Activated CD8-positive, alpha-beta T cell treated with anti-CD3 and anti-CD28 coated beads, Interleukin-2, amount 10 ng/mL, durations not matched to agents 7 days and 5 days (primary cell): ENCODE measurements around the gene PDGFC. TPM values are rescaled to one million over a fixed set of nuclear protein-coding genes. Genes with fewer than 3 reads are reported as not detected.

Experiments used
- ATAC-seq: fragments of 150-1000 bp; cut with Tn5 transposase; one replicate; pipeline ENCODE4 v1.10.0; 2021; ENCODE audit warnings: moderate library complexity
- CTCF ChIA-PET: fragments of 350-600 bp; sonication (Branson Sonifier 250); formaldehyde crosslinking; loops from one replicate; lab custom pipeline; 2021; ENCODE audit warnings: antibody characterized with exemption; lab: Charles Lee
- POLR2A ChIA-PET: fragments of 350-600 bp; sonication (Branson Sonifier 250); formaldehyde crosslinking; loops from one replicate; lab custom pipeline; 2021; ENCODE audit warnings: antibody characterized with exemption; lab: Charles Lee
- DNase-seq: peaks from one replicate; pipeline ENCODE4 v3.0.0-alpha.2; 2020
- H3K27ac Mint-ChIP-seq: one replicate; pipeline ENCODE4 v1.8.0; 2021; ENCODE audit warnings: mild to moderate bottlenecking, mixed read lengths
- H3K27me3 Mint-ChIP-seq: one replicate; pipeline ENCODE4 v1.8.0; 2021; ENCODE audit warnings: low read depth, mixed read lengths
- H3K36me3 Mint-ChIP-seq: one replicate; pipeline ENCODE4 v1.8.0; 2021; ENCODE audit warnings: low read depth, mixed read lengths
- H3K4me1 Mint-ChIP-seq: one replicate; pipeline ENCODE4 v1.8.0; 2021; ENCODE audit warnings: low read depth, mixed read lengths
- H3K4me3 Mint-ChIP-seq: one replicate; pipeline ENCODE4 v1.8.0; 2021; ENCODE audit warnings: mild to moderate bottlenecking, mixed read lengths
- H3K9me3 Mint-ChIP-seq: one replicate; pipeline ENCODE4 v1.8.0; 2022; ENCODE audit warnings: mixed read lengths; ENCODE audit not compliant: insufficient read depth
- total RNA-seq, 2 experiments: library from RNA; stranded (reverse); gene quantifications; one replicate each; pipeline ENCODE4 v1.2.3, GENCODE V29; 2021

Gene PDGFC
- total RNA-seq, 2 experiments from 2014 or later, result not detected

DNA sequence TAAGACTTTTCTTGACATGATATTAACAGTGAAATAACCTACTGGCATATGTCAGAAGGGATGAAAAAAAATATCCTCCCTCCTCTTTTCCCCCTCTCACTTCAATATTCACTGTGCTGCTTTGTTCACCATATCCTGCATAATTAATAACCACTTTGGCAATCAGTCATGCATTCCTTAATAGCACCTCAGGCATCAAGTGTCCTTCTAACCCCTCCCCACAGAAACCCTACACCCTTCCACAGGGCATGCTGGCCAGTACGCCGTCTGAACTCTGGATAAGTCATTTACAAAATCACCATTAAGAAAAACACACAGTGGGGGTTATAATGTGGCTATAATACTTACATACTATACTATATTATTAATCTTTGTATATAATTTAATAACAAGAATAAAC is 165.9 kb downstream of the PDGFC start:
- Mint-ChIP-seq H3K27me3 (no peaks in the 10 kb centered on the region), H3K36me3 (no peaks in the 10 kb centered on the region), H3K4me1 (no peaks in the 10 kb centered on the region), H3K9me3 (no peaks in the 10 kb centered on the region), H3K4me3 (no peak overlapping the region), H3K27ac (no peak overlapping the region)
- CTCF ChIA-PET, result no interaction called here
- DNase-seq, result no peak
- POLR2A ChIA-PET, result no interaction called here
- no peak for ATAC-seq

DNA sequence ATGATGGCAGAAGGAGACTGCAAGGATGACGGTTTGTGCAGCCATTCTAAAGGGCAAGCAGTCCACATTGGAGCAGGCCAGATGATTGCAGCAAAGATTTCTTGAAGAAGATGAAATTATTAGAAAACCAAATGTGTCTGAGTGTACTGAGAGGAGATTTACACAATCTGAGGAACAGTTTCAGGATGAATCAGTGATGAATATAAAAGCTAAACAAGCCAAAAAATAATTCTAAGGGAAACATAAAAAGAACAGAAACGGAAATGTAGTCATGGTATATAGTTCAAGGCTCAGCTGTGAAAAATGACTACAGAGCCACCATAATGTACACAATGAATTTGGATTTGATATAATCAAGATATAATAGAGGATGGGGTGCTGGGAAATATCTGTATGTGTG is 168.5 kb downstream of the PDGFC start:
- no peak overlapping the region for H3K4me3 Mint-ChIP-seq
- POLR2A ChIA-PET, result no interaction called here
- H3K27ac Mint-ChIP-seq, result no peak overlapping the region
- ATAC-seq (no peak), DNase-seq (no peak)
- no peaks in the 10 kb centered on the region for H3K9me3 Mint-ChIP-seq
- no peaks in the 10 kb centered on the region for H3K36me3 Mint-ChIP-seq
- H3K27me3 Mint-ChIP-seq, result no peaks in the 10 kb centered on the region
- no peaks in the 10 kb centered on the region for H3K4me1 Mint-ChIP-seq
- CTCF ChIA-PET, result no interaction called here

DNA sequence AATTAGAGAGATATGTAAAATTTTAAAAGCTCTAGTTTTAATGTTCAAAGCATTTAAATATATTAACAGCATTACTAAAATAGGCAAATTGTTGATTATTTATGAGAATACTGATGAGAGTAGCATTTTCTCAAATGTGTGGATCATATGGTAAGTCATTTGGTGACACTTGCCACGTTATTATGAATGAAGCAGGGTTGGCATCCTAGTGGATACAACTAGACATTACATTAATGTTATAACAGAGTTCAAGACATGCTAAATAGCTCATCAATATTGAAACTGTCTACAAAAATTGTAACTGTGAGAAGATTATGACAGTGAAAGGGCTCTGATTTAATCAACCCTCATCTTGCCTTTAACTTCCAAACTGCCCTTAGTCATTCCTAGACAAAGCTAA is 171.1 kb downstream of the PDGFC start:
- DNase-seq (no peak), ATAC-seq (no peak)
- Mint-ChIP-seq H3K9me3 (no peaks in the 10 kb centered on the region), H3K27ac (no peak overlapping the region), H3K27me3 (no peaks in the 10 kb centered on the region), H3K4me3 (no peak overlapping the region), H3K36me3 (no peaks in the 10 kb centered on the region), H3K4me1 (no peaks in the 10 kb centered on the region)
- ChIA-PET POLR2A (no interaction called here), CTCF (no interaction called here)

DNA sequence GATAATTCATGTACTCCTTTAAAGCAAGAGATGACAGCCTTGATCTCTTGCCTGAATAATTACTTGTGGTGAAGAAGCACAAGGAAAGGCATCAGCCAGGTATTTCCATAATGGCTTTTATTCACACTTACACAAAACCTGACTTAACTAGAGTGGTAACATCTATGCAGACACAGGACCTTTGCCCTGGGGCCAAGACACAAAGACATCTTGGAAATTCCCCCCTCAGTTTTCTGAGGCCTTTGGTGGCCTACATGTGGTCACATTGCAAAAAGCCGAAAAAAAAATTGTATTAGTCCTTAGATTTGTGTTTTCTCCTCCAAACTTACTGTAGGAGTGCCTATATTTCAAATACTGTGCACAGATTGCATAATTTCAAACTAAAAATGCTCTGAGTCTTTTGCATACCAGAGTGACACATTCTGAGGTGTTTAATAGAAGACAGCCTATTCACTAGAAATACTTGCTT is 172.4 kb downstream of the PDGFC start:
- no peak for ATAC-seq
- no peak overlapping the region for H3K4me3 Mint-ChIP-seq
- H3K4me1 Mint-ChIP-seq, result no peaks in the 10 kb centered on the region
- H3K9me3 Mint-ChIP-seq, result no peaks in the 10 kb centered on the region
- no peak overlapping the region for H3K27ac Mint-ChIP-seq
- ChIA-PET CTCF (no interaction called here), POLR2A (no interaction called here)
- DNase-seq, result no peak
- H3K36me3 Mint-ChIP-seq, result no peaks in the 10 kb centered on the region
- no peaks in the 10 kb centered on the region for H3K27me3 Mint-ChIP-seq

DNA sequence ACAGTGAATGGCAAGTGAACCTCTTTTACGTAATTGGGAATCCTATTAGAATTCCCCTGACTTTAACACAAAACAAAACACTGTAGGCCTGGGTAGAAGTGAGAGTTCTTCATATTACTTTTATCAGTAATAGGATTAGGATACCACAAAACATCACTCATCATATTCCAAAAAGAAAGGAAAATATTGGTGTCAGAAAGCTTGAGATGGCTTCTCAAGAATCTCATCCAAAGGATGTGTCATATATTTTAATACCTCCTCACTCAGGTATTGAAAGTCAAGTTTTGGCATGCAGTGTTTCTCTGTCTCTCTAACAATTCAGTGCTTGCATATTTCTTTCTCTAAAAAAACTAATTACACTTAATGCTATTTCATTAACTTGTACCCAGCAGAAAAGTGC is 173.2 kb downstream of the PDGFC start:
- H3K27me3 Mint-ChIP-seq, result no peaks in the 10 kb centered on the region
- no peaks in the 10 kb centered on the region for H3K36me3 Mint-ChIP-seq
- CTCF ChIA-PET, result no interaction called here
- ATAC-seq, result no peak
- no peaks in the 10 kb centered on the region for H3K4me1 Mint-ChIP-seq
- H3K27ac Mint-ChIP-seq, result no peak overlapping the region
- H3K9me3 Mint-ChIP-seq, result no peaks in the 10 kb centered on the region
- DNase-seq, result no peak
- POLR2A ChIA-PET, result no interaction called here
- H3K4me3 Mint-ChIP-seq, result no peak overlapping the region

- no peak overlapping the region for H3K4me3 Mint-ChIP-seq
- POLR2A ChIA-PET, result no interaction called here
- no peaks in the 10 kb centered on the region for H3K27me3 Mint-ChIP-seq
- no peak overlapping the region for H3K27ac Mint-ChIP-seq
- CTCF ChIA-PET, result no interaction called here
- no peaks in the 10 kb centered on the region for H3K4me1 Mint-ChIP-seq
- no peak for ATAC-seq
- H3K36me3 Mint-ChIP-seq, result no peaks in the 10 kb centered on the region
- H3K9me3 Mint-ChIP-seq, result no peaks in the 10 kb centered on the region
- no peak for DNase-seq
Measured at GRCh38 chr4:156797206-156797605, 174.4 kb downstream of the PDGFC start.

GRCh38 chr4:156795727-156796126 is 175.9 kb downstream of the PDGFC start:
- H3K27ac Mint-ChIP-seq, result no peak overlapping the region
- ATAC-seq (no peak), DNase-seq (no peak)
- no peaks in the 10 kb centered on the region for H3K27me3 Mint-ChIP-seq
- no peak overlapping the region for H3K4me3 Mint-ChIP-seq
- ChIA-PET CTCF (no interaction called here), POLR2A (no interaction called here)
- no peaks in the 10 kb centered on the region for H3K36me3 Mint-ChIP-seq
- no peaks in the 10 kb centered on the region for H3K9me3 Mint-ChIP-seq
- H3K4me1 Mint-ChIP-seq, result no peaks in the 10 kb centered on the region

DNA sequence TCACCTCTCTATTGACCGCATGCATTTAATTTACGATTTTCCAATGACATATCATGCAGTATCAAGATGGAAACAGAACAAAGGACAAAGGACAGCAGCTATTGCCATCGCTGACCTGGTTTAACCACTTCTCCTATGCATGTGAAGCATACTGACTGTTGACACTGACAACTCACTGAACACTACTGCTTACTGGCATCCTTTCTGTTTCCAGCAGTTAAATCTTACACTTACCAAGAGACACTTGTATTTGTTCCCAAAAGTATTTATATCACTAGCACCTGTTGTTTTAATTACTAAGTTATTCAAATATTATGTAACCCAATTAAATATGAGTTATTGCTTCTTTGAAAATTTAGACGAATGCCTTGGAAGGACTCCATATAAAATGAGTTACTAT is 176.7 kb downstream of the PDGFC start:
- ATAC-seq (no peak), DNase-seq (no peak)
- Mint-ChIP-seq H3K36me3 (no peaks in the 10 kb centered on the region), H3K4me3 (no peak overlapping the region), H3K27ac (no peak overlapping the region), H3K4me1 (no peaks in the 10 kb centered on the region), H3K27me3 (no peaks in the 10 kb centered on the region), H3K9me3 (no peaks in the 10 kb centered on the region)
- ChIA-PET CTCF (no interaction called here), POLR2A (no interaction called here)

DNA sequence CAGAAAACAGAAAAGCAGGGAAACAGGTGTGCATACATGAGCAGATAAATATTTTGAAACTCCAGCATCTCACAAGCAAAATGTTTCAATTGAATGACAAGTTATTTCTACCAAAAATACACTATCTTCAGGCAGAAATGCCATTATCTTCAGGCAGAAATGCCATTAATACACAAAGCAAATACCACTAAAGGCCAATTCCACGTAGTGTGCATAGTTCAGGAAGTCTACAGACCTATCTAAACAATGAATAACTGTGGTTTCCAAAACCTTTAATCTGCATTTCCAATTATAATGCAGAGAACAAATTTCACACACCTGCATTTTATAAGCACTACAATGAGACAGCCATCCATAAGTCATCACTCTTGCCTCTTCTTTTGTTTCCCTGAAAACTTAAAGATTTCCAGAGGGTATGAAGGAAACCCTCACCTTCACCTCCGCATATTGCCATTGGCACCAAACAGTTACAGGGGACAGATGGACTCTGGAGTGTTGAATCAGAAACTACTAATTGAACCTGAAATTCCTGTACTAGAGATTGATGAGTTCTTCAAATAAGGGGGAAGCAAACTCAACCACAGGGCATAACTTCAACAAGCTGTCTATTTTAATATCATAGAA is 179.0 kb downstream of the PDGFC start:
- no peak overlapping the region for H3K27ac Mint-ChIP-seq
- no peak overlapping the region for H3K4me3 Mint-ChIP-seq
- H3K36me3 Mint-ChIP-seq, result no peaks in the 10 kb centered on the region
- H3K4me1 Mint-ChIP-seq, result no peaks in the 10 kb centered on the region
- no peaks in the 10 kb centered on the region for H3K27me3 Mint-ChIP-seq
- ChIA-PET CTCF (no interaction called here), POLR2A (no interaction called here)
- no peaks in the 10 kb centered on the region for H3K9me3 Mint-ChIP-seq
- DNase-seq, result no peak
- no peak for ATAC-seq

GRCh38 chr4:156790866-156791265 is 180.7 kb downstream of the PDGFC start:
- no peaks in the 10 kb centered on the region for H3K36me3 Mint-ChIP-seq
- ChIA-PET POLR2A (no interaction called here), CTCF (no interaction called here)
- H3K27me3 Mint-ChIP-seq, result no peaks in the 10 kb centered on the region
- no peaks in the 10 kb centered on the region for H3K9me3 Mint-ChIP-seq
- H3K27ac Mint-ChIP-seq, result no peak overlapping the region
- H3K4me1 Mint-ChIP-seq, result no peaks in the 10 kb centered on the region
- no peak overlapping the region for H3K4me3 Mint-ChIP-seq
- DNase-seq (no peak), ATAC-seq (no peak)

DNA sequence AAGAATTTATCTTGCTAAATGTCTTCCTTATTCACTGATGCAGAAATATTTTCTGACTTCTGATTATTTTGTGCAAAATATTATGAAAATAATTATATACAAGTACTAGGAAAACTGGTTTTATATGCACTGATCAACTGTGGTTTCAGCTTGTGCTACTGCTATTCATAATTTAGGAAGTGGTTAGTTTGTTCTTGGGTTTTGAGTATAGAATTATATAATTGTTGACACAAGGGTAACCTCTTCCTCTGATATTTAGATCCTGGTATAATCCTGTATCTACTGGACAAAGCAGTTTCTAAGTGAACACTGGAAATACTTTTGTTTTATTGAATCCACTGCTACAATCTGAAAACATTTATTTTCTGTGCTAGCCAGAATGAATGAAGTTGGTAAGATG is 182.8 kb downstream of the PDGFC start:
- DNase-seq (no peak), ATAC-seq (no peak)
- H3K9me3 Mint-ChIP-seq, result no peaks in the 10 kb centered on the region
- no peak overlapping the region for H3K4me3 Mint-ChIP-seq
- H3K4me1 Mint-ChIP-seq, result no peaks in the 10 kb centered on the region
- CTCF ChIA-PET, result no interaction called here
- H3K27ac Mint-ChIP-seq, result no peak overlapping the region
- no peaks in the 10 kb centered on the region for H3K36me3 Mint-ChIP-seq
- POLR2A ChIA-PET, result no interaction called here
- no peaks in the 10 kb centered on the region for H3K27me3 Mint-ChIP-seq

- no peaks in the 10 kb centered on the region for H3K27me3 Mint-ChIP-seq
- no peaks in the 10 kb centered on the region for H3K9me3 Mint-ChIP-seq
- no peak overlapping the region for H3K4me3 Mint-ChIP-seq
- DNase-seq, result no peak
- POLR2A ChIA-PET, result no interaction called here
- no peak overlapping the region for H3K27ac Mint-ChIP-seq
- no peaks in the 10 kb centered on the region for H3K36me3 Mint-ChIP-seq
- ATAC-seq, result no peak
- CTCF ChIA-PET, result no interaction called here
- no peaks in the 10 kb centered on the region for H3K4me1 Mint-ChIP-seq
Measured at GRCh38 chr4:156786713-156787112, 184.9 kb downstream of the PDGFC start.

DNA sequence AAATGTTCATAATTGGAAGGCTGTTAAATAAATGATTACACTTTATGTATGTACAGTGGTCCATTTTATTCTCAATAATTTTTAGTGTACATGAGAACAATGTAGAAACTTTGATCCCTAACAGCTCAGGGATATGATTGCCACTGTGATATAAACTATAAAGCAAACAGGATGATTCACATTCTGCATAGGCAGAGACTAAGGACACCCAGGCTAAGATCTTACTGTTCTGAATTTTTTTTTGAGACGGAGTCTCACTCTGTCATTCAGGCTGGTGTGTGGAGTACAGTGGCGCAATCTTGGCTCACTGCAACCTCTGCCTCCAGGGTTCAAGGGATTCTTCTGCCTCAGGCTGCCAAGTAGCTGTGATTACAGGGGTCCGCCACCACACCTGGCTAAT is 186.6 kb downstream of the PDGFC start:
- ATAC-seq, result no peak
- H3K27me3 Mint-ChIP-seq, result no peaks in the 10 kb centered on the region
- ChIA-PET POLR2A (no interaction called here), CTCF (no interaction called here)
- no peak overlapping the region for H3K4me3 Mint-ChIP-seq
- H3K36me3 Mint-ChIP-seq, result no peaks in the 10 kb centered on the region
- H3K27ac Mint-ChIP-seq, result no peak overlapping the region
- H3K4me1 Mint-ChIP-seq, result no peaks in the 10 kb centered on the region
- no peak for DNase-seq
- H3K9me3 Mint-ChIP-seq, result no peaks in the 10 kb centered on the region
